GM12874 (cell line): ENCODE data around the gene ATF7.

ENCODE experiments used
- TF ChIP-seq, protein P1 (sequence below): IDR thresholded peaks from 2 replicates; pipeline ENCODE4 v1.5.1; 2011; ENCODE audit warnings: low read depth, mild to moderate bottlenecking, control low read depth, low read length, moderate library complexity; ENCODE audit not compliant: insufficient read depth

ATF7 gene

DNA sequence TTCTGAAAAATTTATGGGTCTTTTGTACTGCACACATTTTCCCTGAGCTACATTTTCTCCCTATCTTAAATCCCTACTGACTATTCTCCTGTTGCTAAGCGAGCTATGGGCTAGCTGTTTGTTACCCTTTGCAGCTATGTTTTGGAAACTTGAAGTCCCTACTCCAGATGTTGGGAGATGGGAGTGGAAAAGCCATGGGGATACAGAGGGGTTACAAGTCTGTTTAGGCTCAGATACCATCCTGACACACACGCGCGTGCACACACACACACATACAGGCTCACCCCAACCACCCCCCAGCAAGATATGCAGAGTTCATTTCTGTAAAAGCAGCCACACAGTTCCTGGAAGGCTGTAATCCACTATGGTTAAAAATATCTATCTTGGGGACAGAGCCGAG is 33.9 kb upstream of the ATF7 start:
- TF ChIP-seq, protein P1, sequence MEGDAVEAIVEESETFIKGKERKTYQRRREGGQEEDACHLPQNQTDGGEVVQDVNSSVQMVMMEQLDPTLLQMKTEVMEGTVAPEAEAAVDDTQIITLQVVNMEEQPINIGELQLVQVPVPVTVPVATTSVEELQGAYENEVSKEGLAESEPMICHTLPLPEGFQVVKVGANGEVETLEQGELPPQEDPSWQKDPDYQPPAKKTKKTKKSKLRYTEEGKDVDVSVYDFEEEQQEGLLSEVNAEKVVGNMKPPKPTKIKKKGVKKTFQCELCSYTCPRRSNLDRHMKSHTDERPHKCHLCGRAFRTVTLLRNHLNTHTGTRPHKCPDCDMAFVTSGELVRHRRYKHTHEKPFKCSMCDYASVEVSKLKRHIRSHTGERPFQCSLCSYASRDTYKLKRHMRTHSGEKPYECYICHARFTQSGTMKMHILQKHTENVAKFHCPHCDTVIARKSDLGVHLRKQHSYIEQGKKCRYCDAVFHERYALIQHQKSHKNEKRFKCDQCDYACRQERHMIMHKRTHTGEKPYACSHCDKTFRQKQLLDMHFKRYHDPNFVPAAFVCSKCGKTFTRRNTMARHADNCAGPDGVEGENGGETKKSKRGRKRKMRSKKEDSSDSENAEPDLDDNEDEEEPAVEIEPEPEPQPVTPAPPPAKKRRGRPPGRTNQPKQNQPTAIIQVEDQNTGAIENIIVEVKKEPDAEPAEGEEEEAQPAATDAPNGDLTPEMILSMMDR = no peak

DNA sequence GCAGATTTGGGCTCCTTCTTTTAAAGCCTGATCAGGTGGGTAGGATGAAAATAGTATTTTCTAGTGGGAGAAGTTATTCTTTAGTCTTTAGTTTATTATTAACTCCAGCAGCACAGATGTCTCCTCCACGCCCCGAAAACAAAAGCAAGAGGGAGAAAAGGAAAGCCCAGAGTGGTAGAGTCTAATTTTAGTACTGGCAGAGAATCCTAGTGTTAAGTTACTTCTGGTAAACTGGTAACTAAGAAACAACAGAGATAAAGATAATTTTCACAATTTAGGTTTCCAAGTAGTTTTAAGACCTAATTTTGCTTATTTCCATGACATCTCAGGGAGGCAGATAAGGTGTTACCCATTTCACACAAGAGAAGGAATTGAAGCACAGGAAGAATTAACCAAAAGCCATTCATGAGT is 33.4 kb upstream of the ATF7 start:
- TF ChIP-seq, protein P1 = no peak

DNA sequence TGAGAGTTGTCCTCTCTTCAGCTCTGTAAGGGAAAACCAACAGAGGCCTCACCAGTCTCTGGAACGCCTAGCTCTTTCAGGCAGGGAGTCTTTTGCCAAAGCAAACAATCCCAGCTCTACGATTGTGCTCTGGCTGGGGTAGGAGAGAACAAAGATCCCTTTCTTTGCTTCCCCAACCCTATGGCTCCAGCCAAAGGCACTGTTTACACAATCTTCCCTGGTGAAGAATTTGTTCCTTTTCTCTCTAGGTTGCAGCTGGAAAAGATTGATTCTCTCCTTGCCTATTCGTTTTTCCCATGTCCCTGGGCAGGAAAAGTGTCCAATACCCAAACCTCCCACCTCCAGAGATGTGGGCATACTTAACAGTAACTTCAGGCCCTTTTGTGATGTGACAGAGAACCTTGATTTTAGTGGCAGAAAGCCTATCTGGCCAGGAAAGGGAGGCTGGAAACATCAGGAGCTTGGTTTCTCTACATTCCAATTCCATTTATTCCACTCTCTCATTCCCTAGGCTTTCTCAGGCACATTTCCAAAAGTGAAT is 32.9 kb upstream of the ATF7 start:
- TF ChIP-seq, protein P1 = no peak

DNA sequence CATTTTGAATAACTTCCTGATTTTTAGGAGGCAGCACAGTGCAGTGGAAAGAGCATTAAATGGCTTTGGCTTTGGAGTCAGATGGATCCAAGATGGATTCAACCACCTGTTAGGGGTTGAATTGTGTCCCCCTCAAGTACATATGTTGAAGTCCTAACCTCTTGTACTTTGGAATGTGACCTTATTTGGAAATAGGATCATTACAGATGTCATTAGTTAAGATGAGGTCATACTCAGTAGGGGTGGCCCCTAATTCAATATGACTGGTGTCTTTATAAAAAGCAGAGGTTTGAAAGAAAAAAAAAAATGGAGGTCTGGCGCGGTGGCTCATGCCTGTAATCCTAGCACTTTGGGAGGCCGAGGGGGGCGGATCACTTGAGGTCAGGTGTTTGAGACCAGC is 30.9 kb upstream of the ATF7 start:
- TF ChIP-seq, protein P1 = no peak

DNA sequence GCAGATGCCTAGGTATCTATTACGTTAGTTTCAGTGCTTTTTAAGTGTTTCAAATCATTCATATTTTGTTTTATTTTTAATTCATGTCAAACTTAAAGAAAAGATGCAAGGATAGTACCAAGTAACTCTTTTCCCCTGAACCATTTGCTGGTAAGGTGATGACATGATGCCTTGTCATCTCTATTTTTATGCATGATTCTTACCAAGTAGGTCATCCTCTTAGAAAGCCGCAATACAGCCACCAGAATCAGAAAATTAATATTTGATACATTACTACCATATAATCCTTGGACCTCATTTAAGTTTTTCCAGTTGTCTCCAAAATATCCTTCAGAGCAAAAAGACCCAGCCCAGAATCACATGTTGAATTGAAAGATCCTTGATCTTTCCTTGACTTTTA is 27.4 kb upstream of the ATF7 start:
- TF ChIP-seq, protein P1 = no peak

DNA sequence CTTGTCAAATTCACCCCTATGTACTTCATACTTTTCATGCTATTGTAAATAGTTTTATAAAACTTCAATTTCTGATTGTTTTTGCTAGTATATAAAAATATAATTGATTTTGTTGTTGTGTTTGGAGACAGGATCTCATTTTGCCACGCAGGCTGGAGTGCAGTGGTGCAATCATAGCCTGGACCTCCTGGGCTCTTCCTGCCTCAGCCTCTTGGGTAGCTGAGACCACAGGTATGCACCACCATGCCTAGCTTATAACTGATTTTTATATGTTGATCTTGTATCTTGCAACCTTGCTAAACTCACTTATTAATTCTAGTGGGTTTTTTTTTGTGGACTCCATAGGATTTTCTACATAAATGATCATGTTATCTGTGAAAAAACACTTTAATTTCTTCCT is 26.2 kb upstream of the ATF7 start:
- TF ChIP-seq, protein P1 = no peak

DNA sequence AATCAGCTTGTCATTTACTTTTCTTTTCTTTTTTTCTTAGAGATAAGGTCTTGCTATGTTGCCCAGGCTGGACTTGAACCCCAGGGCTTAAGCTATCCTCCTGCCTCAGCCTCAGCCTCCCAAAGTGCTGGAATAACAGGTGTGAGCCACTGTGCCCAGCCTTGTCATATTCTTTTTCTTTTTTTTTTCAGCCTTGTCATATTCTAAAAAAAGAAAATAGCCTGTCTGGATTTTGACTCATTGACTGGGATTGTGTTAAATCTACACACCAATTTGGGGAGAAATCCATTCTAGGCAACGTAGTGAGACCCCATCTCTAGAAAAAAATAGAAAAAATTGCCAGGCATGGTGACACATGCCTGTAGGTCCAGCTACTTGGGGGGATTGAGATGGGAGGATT is 25.6 kb upstream of the ATF7 start:
- TF ChIP-seq, protein P1 = no peak
